ENCODE data around the gene PPP1R8.

The PPP1R8 gene

DNA sequence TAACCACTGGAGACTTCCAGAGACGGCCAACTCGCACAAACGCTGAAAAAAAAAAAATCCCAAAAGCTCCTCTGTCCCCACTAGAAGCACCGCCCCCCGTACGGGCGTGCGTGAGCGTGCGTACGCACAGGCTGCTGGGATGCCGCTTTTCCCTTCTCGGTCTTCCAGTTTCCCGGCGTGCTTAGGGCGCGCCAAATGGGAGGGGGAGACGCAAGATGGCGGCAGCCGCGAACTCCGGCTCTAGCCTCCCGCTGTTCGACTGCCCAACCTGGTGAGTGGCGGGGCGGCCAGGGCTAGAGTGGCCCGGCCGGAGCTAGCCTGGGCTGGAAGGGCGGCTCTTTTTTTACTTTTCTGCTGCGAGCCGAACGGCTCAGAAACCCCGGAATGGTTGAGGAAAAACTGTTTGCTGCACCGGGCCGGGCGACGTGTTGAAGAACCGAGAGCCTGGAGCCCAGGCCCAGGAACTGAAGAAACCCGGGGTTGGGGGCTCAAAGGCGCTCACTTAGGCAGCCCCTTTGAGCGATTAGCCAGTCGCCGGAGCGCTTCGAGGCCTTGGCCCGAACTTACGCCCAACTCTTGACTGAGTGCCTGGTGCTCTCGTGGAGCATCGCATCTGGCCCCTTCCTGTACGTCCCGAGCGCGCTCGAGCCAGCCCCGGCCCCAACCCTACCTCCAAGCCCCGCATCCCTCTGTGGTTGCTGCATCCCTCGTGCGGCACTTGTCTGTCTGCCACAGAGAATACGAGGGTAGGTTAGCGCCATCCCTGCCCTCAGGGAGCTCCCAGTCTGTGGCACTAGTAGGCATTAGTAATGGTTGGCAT, at the start of gene PPP1R8:
PPP1R8 (plus strand) TSS at position 162 of the 820 bp plus-strand sequence; CDS start at position 216, 54 bp downstream.
- peak within 1 kb of the TSS; percentile 92 for H3K9ac ChIP-seq (ENCODE audit: low read depth, low read length)

DNA sequence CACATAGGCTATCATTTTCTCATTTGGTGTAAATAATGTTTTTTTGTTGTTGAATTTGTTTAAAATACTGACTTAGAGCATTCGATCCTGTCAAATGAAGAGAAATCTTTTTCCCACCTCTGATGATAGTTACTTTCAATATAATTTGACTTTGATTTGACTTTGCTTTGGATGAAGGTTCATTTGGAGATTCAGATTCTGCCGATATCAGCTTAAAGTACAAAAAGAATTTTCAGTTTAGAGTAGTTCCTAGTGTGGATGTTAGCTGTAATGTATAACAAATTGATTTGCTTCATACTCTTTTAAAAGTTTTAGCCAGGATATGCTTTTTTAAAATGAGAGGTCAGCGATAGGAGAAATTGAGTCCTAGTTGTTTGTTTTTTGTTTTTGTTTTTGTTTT, 47.6 kb upstream of the PPP1R8 start:
- H3K27ac ChIP-seq (ENCODE audit: low read length), result no peak overlapping the region
- H3K9me3 ChIP-seq (ENCODE audit: insufficient read depth, low read length, severe bottlenecking), result no peaks in the 10 kb centered on the region
- H4K20me1 ChIP-seq (ENCODE audit: insufficient read depth, low read length), result no peaks in the 10 kb centered on the region
- H3K4me3 ChIP-seq (ENCODE audit: low read depth in 1 of 2, low read length in 2 of 2), result no peak overlapping the region
- DNase-seq, result no peak
- H3K9ac ChIP-seq (ENCODE audit: low read depth, low read length), result no peak overlapping the region
- no peaks in the 10 kb centered on the region for H3K36me3 ChIP-seq (ENCODE audit: insufficient read depth, low read length)
- H3K4me2 ChIP-seq (ENCODE audit: insufficient read depth, low read length), result no peak overlapping the region
- TF ChIP-seq EZH2 (IDR thresholded peaks at IDR 0.05; ENCODE audit: borderline replicate concordance, low read depth, low read length, severe bottlenecking), result no peak
- TF ChIP-seq, protein P1, sequence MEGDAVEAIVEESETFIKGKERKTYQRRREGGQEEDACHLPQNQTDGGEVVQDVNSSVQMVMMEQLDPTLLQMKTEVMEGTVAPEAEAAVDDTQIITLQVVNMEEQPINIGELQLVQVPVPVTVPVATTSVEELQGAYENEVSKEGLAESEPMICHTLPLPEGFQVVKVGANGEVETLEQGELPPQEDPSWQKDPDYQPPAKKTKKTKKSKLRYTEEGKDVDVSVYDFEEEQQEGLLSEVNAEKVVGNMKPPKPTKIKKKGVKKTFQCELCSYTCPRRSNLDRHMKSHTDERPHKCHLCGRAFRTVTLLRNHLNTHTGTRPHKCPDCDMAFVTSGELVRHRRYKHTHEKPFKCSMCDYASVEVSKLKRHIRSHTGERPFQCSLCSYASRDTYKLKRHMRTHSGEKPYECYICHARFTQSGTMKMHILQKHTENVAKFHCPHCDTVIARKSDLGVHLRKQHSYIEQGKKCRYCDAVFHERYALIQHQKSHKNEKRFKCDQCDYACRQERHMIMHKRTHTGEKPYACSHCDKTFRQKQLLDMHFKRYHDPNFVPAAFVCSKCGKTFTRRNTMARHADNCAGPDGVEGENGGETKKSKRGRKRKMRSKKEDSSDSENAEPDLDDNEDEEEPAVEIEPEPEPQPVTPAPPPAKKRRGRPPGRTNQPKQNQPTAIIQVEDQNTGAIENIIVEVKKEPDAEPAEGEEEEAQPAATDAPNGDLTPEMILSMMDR (IDR thresholded peaks at IDR 0.05; ENCODE audit: borderline replicate concordance, extremely low read depth, low read length, poor library complexity, severe bottlenecking), result no peak
- H3K4me1 ChIP-seq (ENCODE audit: insufficient read depth, low read length), result no peaks in the 10 kb centered on the region
- ATAC-seq (ENCODE audit: insufficient read depth, low read depth), result no peak
- H3K27me3 ChIP-seq (ENCODE audit: insufficient read depth, low read length, poor library complexity), result no peaks in the 10 kb centered on the region
- peaks cover 59% of the 10 kb centered on the region for H3K79me2 ChIP-seq (ENCODE audit: insufficient read depth, low read length)
- H2AFZ ChIP-seq (ENCODE audit: low read depth, low read length), result no peak overlapping the region

More for the DNA sequence above, at the start of gene PPP1R8:
- Histone ChIP-seq H3K4me3 (ENCODE audit: low read depth in 1 of 2, low read length in 2 of 2) (peak within 1 kb of the TSS; percentile 99), H3K27me3 (ENCODE audit: insufficient read depth, low read length, poor library complexity) (no peaks in the 10 kb centered on the region), H4K20me1 (ENCODE audit: insufficient read depth, low read length) (peaks cover 18% of the 10 kb centered on the region; the same call in 1 of the 2 replicates), H3K79me2 (ENCODE audit: insufficient read depth, low read length) (peaks cover 55% of the 10 kb centered on the region), H3K4me1 (ENCODE audit: insufficient read depth, low read length) (peaks cover 40% of the 10 kb centered on the region), H2AFZ (ENCODE audit: low read depth, low read length) (peak within 1 kb of the TSS; percentile 89), H3K9me3 (ENCODE audit: insufficient read depth, low read length, severe bottlenecking) (no peaks in the 10 kb centered on the region), H3K36me3 (ENCODE audit: insufficient read depth, low read length) (peaks cover 32% of the 10 kb centered on the region), H3K27ac (ENCODE audit: low read length) (peak within 1 kb of the TSS; percentile 79), H3K4me2 (ENCODE audit: insufficient read depth, low read length) (peak within 1 kb of the TSS; percentile 97)
- ATAC-seq (ENCODE audit: insufficient read depth, low read depth) (peak; percentile 98), DNase-seq (peak; percentile 95)
- TF ChIP-seq EZH2 (IDR thresholded peaks at IDR 0.05; ENCODE audit: borderline replicate concordance, low read depth, low read length, severe bottlenecking), result no peak
- TF ChIP-seq, protein P1 (IDR thresholded peaks at IDR 0.05; ENCODE audit: borderline replicate concordance, extremely low read depth, low read length, poor library complexity, severe bottlenecking), result no peak

DNA sequence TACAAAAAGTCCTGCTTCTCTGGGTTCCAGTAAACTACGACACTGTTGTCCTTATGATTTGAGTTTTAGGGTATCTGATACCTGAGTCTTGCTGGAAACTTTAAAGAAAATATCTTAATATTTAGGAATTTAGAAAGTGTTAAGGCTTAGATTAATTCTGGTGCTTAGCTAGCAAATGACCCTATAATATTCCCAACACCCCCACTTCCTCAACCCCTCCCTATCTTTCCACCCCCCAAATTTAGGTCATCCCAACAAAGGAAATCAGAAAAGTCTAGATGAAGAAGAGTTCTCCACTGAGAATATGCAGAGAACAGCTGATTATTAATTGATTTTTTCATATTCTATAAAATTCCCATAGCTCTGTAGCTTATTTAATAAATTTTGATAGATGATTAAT, 45.9 kb upstream of the PPP1R8 start:
- Histone ChIP-seq H3K9me3 (ENCODE audit: insufficient read depth, low read length, severe bottlenecking) (no peaks in the 10 kb centered on the region), H3K36me3 (ENCODE audit: insufficient read depth, low read length) (peaks cover 4% of the 10 kb centered on the region; the same call in 1 of the 2 replicates), H3K4me2 (ENCODE audit: insufficient read depth, low read length) (no peak overlapping the region), H4K20me1 (ENCODE audit: insufficient read depth, low read length) (no peaks in the 10 kb centered on the region), H3K27me3 (ENCODE audit: insufficient read depth, low read length, poor library complexity) (no peaks in the 10 kb centered on the region), H3K27ac (ENCODE audit: low read length) (no peak overlapping the region), H3K9ac (ENCODE audit: low read depth, low read length) (no peak overlapping the region), H3K79me2 (ENCODE audit: insufficient read depth, low read length) (peaks cover 52% of the 10 kb centered on the region), H3K4me1 (ENCODE audit: insufficient read depth, low read length) (no peaks in the 10 kb centered on the region), H3K4me3 (ENCODE audit: low read depth in 1 of 2, low read length in 2 of 2) (no peak overlapping the region), H2AFZ (ENCODE audit: low read depth, low read length) (no peak overlapping the region)
- no peak for ATAC-seq (ENCODE audit: insufficient read depth, low read depth)
- TF ChIP-seq, protein P1 (IDR thresholded peaks at IDR 0.05; ENCODE audit: borderline replicate concordance, extremely low read depth, low read length, poor library complexity, severe bottlenecking), result no peak
- TF ChIP-seq EZH2 (IDR thresholded peaks at IDR 0.05; ENCODE audit: borderline replicate concordance, low read depth, low read length, severe bottlenecking), result no peak
- DNase-seq, result no peak
